Ectodermal cell (in vitro differentiated cells): ENCODE data around the gene TOX2. TPM values are rescaled to one million over a fixed set of nuclear protein-coding genes. Genes with fewer than 3 reads are reported as not detected.

ENCODE experiments used
- H3K27ac ChIP-seq: 2 replicates; pipeline ENCODE4 v1.7.0; 2013; ENCODE audit warnings: mild to moderate bottlenecking, low read depth, low read length; ENCODE audit not compliant: insufficient read depth, poor library complexity, severe bottlenecking
- H3K27me3 ChIP-seq: 2 replicates; pipeline ENCODE4 v1.7.0; 2013; ENCODE audit warnings: mild to moderate bottlenecking, low read length; ENCODE audit not compliant: insufficient read depth, control insufficient read depth, poor library complexity, severe bottlenecking
- H3K36me3 ChIP-seq: one replicate; pipeline ENCODE4 v1.7.0; 2013; ENCODE audit warnings: low read length; ENCODE audit not compliant: control insufficient read depth, insufficient read depth
- H3K4me1 ChIP-seq: one replicate; pipeline ENCODE4 v1.7.0; 2013; ENCODE audit warnings: low read length; ENCODE audit not compliant: control insufficient read depth, insufficient read depth
- H3K4me3 ChIP-seq: 2 replicates; pipeline ENCODE4 v1.7.0; 2013; ENCODE audit warnings: low read depth, low read length, control low read depth; ENCODE audit not compliant: insufficient read depth
- H3K9me3 ChIP-seq: 2 replicates; pipeline ENCODE4 v1.7.0; 2013; ENCODE audit warnings: mild to moderate bottlenecking, low read length, moderate library complexity; ENCODE audit not compliant: control insufficient read depth
- WGBS, 2 experiments: methylation state at CpG; one replicate each; pipeline ENCODE4 v1.1.7; 2013; ENCODE audit warnings: missing lambda C conversion rate in 2 of 2; 5-methylcytosine and 5-hydroxymethylcytosine counted together
- polyA plus RNA-seq, 4 experiments: library from polyadenylated mRNA; stranded (reverse); fragments of 50-300 nt; gene quantifications; one replicate each; pipeline ENCODE4 v1.2.3, GENCODE V29; 2013

TOX2 gene, protein sequence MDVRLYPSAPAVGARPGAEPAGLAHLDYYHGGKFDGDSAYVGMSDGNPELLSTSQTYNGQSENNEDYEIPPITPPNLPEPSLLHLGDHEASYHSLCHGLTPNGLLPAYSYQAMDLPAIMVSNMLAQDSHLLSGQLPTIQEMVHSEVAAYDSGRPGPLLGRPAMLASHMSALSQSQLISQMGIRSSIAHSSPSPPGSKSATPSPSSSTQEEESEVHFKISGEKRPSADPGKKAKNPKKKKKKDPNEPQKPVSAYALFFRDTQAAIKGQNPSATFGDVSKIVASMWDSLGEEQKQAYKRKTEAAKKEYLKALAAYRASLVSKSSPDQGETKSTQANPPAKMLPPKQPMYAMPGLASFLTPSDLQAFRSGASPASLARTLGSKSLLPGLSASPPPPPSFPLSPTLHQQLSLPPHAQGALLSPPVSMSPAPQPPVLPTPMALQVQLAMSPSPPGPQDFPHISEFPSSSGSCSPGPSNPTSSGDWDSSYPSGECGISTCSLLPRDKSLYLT
- 4.3 TPM for polyA plus RNA-seq (2013, experiment 1 of 4)
- 3.9 TPM for polyA plus RNA-seq (2013, experiment 2 of 4)
- polyA plus RNA-seq (2013, experiment 3 of 4), result 4.9 TPM
- 4.1 TPM for polyA plus RNA-seq (2013, experiment 4 of 4)

DNA sequence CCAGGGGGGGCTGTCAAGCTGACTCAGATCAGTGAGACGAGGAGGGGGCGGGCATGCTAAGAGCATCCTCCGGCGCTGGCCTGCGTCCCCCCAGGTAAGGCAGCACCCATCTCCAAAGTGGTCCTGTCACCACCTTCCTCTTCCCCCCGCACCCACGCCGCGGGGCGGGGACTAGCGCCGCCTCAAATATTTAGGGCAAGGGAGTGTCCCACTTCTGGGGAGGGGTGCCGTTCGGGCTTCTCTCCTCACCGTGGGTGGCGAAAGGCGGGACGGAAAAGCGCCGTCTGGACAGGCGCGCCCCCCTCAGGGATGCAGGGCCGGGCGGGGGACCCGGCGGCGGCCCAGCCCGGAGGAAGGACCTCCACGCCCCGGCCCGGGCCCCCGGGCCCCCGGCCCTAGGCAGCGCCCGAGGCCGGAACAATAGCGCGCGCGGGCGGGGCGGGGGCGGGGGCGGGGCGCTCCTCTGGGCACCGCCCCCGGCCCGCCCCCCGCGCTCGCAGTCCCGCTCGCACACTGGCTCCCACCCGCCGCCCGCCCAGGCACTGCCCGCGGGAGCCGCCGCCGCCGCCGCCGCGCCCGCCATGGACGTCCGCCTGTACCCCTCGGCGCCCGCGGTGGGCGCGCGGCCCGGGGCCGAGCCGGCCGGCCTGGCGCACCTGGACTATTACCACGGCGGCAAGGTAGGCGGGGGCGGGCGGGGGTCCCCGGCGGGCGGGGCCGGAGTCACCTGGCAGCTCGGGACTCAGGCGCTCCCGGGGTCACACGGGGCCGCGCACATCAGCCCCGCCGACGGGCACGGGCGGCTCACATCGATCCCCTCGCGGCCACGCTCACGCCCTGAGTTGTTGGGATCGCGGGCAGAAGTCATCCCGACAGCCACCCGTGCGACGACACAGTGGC lies at the start of gene TOX2:
Gene TOX2, plus strand, starts transcription at position 542 of the 900 bp plus-strand sequence. Its CDS starts 40 bp downstream, at position 582.
- peaks cover 14% of the 10 kb centered on the region for H3K4me1 ChIP-seq
- H3K27me3 ChIP-seq, result peaks cover 41% of the 10 kb centered on the region
- WGBS, 2 experiments, result 3% methylated on average over 111 of the region's 111 CpGs
- H3K4me3 ChIP-seq, result peak within 1 kb of the TSS; percentile 32
- H3K36me3 ChIP-seq, result no peaks in the 10 kb centered on the region
- no peak within 1 kb of the TSS for H3K27ac ChIP-seq
- no peaks in the 10 kb centered on the region for H3K9me3 ChIP-seq

DNA sequence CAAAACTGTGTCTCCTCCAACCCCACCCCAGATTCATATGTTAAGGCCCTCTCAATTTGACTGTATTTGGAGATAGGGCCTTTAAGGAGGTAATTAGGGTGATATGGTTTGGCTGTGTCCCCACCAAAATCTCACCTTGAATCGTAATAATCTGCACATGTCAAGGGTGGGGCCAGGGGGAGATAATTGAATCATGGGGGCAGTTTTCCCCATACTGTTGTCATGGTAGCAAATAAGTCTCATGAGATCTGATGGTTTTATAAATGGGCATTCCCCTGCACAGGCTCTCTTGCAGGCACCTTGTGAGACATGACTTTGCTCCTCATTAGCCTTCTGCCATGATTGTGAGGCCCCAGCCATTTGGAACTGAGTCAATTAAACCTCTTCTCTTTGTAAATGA lies 46.6 kb upstream of the TOX2 start:
- no peaks in the 10 kb centered on the region for H3K36me3 ChIP-seq
- no peaks in the 10 kb centered on the region for H3K9me3 ChIP-seq
- H3K27me3 ChIP-seq, result no peaks in the 10 kb centered on the region
- 94 to 97% methylated on average over 1 of the region's 1 CpG for WGBS, 2 experiments
- H3K4me1 ChIP-seq, result no peaks in the 10 kb centered on the region
- H3K4me3 ChIP-seq, result no peak overlapping the region
- no peak overlapping the region for H3K27ac ChIP-seq

DNA sequence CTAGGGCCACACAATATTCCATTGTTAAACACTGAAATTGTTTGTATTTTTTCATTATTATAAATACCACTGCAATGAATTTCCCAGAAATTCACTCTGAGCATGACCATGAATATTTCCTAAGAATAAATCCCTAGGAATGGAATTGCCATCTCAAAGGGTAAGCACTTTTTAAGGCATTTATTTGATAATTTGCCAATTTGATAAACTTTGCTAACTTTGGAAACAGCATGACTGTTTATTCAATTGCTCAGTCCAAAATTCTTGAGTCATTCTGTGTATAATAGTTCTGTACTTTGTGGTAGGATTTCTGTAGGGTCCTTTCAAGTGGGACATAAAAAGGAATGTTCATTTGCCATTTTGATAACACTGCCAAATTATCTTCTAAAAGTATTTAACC lies 44.2 kb upstream of the TOX2 start:
- H3K27ac ChIP-seq, result no peak overlapping the region
- H3K4me3 ChIP-seq, result no peak overlapping the region
- H3K4me1 ChIP-seq, result no peaks in the 10 kb centered on the region
- no peaks in the 10 kb centered on the region for H3K27me3 ChIP-seq
- no peaks in the 10 kb centered on the region for H3K36me3 ChIP-seq
- no peaks in the 10 kb centered on the region for H3K9me3 ChIP-seq

DNA sequence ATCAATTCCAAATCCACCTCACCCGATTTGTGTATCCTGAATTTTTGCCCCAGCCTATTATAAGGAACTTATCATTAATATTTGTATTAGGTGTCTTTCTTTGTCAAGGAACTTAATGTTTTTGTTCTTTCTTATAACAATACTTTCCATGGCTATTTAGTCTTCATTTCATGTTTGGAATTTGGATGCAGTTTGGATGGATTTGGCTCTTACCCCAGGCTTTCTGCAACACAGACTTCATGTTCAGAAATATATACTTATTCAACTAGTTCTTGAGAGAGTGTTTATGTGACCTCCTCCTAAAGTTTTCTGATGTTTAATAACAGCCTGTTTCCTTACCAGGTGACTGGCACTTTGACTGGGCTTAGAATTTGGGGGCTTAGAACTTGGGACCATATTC lies 35.9 kb upstream of the TOX2 start:
- H3K9me3 ChIP-seq, result no peaks in the 10 kb centered on the region
- no CpG with 5 or more reads among the region's 1 CpG for WGBS, 2 experiments

DNA sequence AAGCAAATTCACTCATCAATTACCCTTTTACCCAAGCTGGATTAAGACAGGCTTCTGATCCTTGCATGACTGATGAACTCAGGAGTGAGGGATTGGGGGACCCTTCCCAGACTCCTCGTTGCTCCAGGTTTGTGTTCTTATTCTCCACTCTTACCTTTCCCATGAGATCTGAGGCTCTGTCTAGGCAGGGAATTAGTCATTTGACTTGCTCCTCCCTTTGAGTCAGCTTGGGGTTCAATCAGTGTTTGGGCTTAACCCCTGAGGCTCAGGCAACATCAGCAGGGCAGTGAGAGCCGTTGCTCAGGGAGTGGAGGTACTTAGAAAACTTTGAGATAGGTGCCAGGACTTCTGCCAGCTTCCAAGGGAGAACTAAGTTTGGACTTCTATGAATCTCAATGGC lies 20.7 kb upstream of the TOX2 start:
- H3K4me3 ChIP-seq, result no peak overlapping the region
- peaks cover 9% of the 10 kb centered on the region for H3K4me1 ChIP-seq
- H3K27me3 ChIP-seq, result no peaks in the 10 kb centered on the region
- H3K9me3 ChIP-seq, result no peaks in the 10 kb centered on the region
- 46 to 53% methylated on average over 2 of the region's 2 CpGs for WGBS, 2 experiments
- H3K36me3 ChIP-seq, result no peaks in the 10 kb centered on the region
- H3K27ac ChIP-seq, result no peak overlapping the region

More for the DNA sequence above, 35.9 kb upstream of the TOX2 start:
- Histone ChIP-seq H3K27ac (no peak overlapping the region), H3K4me1 (no peaks in the 10 kb centered on the region), H3K36me3 (no peaks in the 10 kb centered on the region), H3K27me3 (no peaks in the 10 kb centered on the region), H3K4me3 (no peak overlapping the region)

DNA sequence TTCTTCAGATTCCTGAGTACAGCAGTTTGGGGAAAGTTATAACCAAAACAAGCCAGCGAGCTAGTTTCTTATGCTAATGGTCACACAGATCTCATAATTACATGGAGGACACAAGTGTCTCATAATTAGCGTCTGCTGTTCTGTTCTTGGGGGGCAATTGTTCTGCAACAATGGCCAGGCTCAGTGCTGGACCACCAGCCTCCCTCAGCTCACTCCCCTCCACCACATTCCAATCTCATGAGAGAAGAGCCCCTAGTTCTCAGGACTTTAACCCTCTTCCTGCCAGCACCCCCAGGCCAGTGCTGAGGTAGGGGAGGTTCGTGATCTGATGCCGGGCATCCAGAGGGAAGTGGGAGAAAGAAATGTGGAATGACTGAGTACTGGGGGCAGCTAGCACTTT lies 20.2 kb upstream of the TOX2 start:
- H3K36me3 ChIP-seq, result no peaks in the 10 kb centered on the region
- peaks cover 13% of the 10 kb centered on the region for H3K4me1 ChIP-seq
- H3K4me3 ChIP-seq, result no peak overlapping the region
- no peak overlapping the region for H3K27ac ChIP-seq
- WGBS, 2 experiments, result 15 to 19% methylated on average over 4 of the region's 4 CpGs
- H3K27me3 ChIP-seq, result no peaks in the 10 kb centered on the region
- H3K9me3 ChIP-seq, result no peaks in the 10 kb centered on the region

DNA sequence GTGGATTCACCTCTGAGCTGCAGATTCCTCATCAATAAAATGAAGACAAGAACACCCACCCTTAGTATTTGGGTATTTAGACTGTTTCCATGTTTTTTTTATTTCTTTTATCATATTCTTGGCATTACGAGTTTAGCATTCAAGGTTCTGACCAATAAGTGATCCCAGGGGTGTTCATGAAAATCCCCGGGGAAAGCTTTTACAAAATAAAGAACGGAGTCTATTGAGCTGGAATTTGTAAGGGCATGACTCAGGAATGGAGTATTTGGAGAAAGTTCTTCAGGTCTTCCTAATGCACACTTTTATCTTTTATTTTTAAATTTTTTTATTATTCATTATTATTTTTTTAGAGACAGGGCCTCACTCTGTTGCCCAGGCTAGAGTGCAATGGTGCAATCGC lies 19.4 kb upstream of the TOX2 start:
- Histone ChIP-seq H3K4me3 (no peak overlapping the region), H3K4me1 (peaks cover 20% of the 10 kb centered on the region), H3K27ac (no peak overlapping the region), H3K9me3 (no peaks in the 10 kb centered on the region), H3K36me3 (no peaks in the 10 kb centered on the region), H3K27me3 (no peaks in the 10 kb centered on the region)
- 91 to 93% methylated on average over 4 of the region's 4 CpGs for WGBS, 2 experiments

DNA sequence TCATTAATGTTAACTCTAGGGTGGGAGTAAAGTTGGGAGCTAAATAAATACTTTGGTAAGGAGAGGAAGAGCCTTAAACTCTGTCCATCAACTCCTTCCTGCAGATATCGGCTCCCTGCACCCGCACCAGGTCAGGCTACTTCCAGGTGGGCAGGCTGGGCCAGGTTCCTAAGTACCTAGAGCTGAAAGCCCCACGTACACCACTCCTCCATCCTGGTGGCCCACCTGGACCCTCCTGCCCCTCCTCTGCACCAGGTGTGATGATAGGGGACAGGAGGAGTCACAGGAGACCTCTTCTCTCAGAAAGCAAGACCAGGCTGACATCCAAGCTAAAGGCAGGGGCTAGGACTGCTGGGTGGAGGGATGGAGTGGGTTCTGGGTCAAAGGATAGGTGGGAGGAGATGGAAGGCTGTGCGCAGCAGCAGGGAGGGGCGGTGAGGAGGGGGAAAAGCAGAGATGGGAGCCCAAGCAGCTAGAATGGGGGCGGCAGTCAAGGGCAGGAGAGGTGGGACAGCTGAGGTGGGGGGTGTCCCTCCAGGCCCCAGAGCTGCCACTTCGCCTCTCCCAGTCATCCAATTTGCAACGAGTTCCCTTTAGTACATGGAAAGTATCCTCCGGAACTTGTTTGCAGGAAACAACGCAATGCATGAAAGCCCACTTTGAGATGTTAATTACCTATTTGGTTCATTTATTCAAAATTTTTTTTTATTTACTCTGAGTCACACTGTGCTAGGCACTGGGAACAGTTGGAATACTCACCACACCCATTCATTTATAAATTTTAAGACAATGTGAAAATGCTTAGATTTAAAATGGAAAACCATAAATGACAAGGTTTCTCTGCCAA lies 15.2 kb upstream of the TOX2 start:
- H3K9me3 ChIP-seq, result no peaks in the 10 kb centered on the region
- WGBS, 2 experiments, result 40 to 50% methylated on average over 9 to 10 of the region's 10 CpGs
- H3K4me3 ChIP-seq, result no peak overlapping the region
- peaks cover 39% of the 10 kb centered on the region for H3K4me1 ChIP-seq
- no peaks in the 10 kb centered on the region for H3K27me3 ChIP-seq
- H3K36me3 ChIP-seq, result no peaks in the 10 kb centered on the region
- H3K27ac ChIP-seq, result no peak overlapping the region

DNA sequence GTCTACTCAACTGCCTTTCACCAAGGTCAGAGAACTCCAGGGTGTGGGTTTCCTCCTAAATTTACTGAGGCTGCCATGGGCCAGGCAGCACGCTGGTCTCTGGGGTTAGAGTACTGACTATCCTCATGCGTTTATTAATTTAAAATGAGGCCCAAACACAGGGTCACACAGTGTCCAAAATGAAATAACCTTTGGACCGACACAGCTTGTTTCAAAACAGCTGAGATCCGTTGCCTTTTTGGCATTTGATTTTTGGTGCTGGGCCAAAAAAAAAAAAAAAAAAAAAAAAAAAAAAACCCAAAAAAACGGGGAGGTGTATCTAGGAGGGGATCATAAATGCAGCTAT lies 14.6 kb upstream of the TOX2 start:
- H3K36me3 ChIP-seq, result no peaks in the 10 kb centered on the region
- H3K27me3 ChIP-seq, result no peaks in the 10 kb centered on the region
- peaks cover 39% of the 10 kb centered on the region for H3K4me1 ChIP-seq
- H3K9me3 ChIP-seq, result no peaks in the 10 kb centered on the region
- no peak overlapping the region for H3K27ac ChIP-seq
- H3K4me3 ChIP-seq, result no peak overlapping the region
- 58 to 63% methylated on average over 5 of the region's 5 CpGs for WGBS, 2 experiments
